Activated B cell treated with CpG ODN at 0.5 μM for 24 hours (primary cell): ENCODE measurements around the gene LDLRAD1. TPM values are rescaled to one million over a fixed set of nuclear protein-coding genes. Genes with fewer than 3 reads are reported as not detected.
"Not testable (repeated sequence)": the region's sequence is repeated elsewhere in the genome, so short reads cannot be mapped to it uniquely, and the experiment has no call there.

Experiments
- ATAC-seq: fragments of 200-7000 bp; cut with Tn5 transposase; one replicate; pipeline ENCODE4 v1.10.0; 2021; ENCODE audit warnings: low read depth, mild to moderate bottlenecking, moderate library complexity
- CTCF ChIA-PET: fragments of 350-600 bp; sonication (Branson Sonifier 250); formaldehyde crosslinking; loops from one replicate; lab custom pipeline; 2021; ENCODE audit warnings: antibody characterized with exemption; lab: Charles Lee
- POLR2A ChIA-PET: fragments of 350-600 bp; sonication (Branson Sonifier 250); formaldehyde crosslinking; loops from one replicate; lab custom pipeline; 2021; ENCODE audit warnings: antibody characterized with exemption; lab: Charles Lee
- DNase-seq: peaks from one replicate; pipeline ENCODE4 v3.0.0; 2022
- H3K27ac Mint-ChIP-seq: one replicate; pipeline ENCODE4 v1.8.0; 2020; ENCODE audit warnings: mixed read lengths
- H3K27me3 Mint-ChIP-seq: one replicate; pipeline ENCODE4 v1.8.0; 2021; ENCODE audit warnings: mixed read lengths
- H3K36me3 Mint-ChIP-seq: one replicate; pipeline ENCODE4 v1.8.0; 2021; ENCODE audit warnings: low read depth, mixed read lengths
- H3K4me1 Mint-ChIP-seq: one replicate; pipeline ENCODE4 v1.8.0; 2021; ENCODE audit warnings: mixed read lengths
- H3K4me3 Mint-ChIP-seq: one replicate; pipeline ENCODE4 v1.8.0; 2020; ENCODE audit warnings: mild to moderate bottlenecking, mixed read lengths
- H3K9me3 Mint-ChIP-seq: one replicate; pipeline ENCODE4 v1.8.0; 2020; ENCODE audit warnings: mixed read lengths
- CTCF ChIP-seq: fragments of 200-600 bp; IDR thresholded peaks from one replicate; pipeline ENCODE4 v1.8.0; 2022; ENCODE audit warnings: antibody characterized with exemption, mild to moderate bottlenecking
- intact Hi-C: fragments of 100-400 bp; cut with micrococcal nuclease; formaldehyde crosslinking; loops from one replicate; pipeline ENCODE4 v1.15.1; 2024
- total RNA-seq: library from RNA; stranded (reverse); gene quantifications from 2 replicates; pipeline ENCODE4 v1.2.3, GENCODE V29; 2022

LDLRAD1 gene
- total RNA-seq, 1 donor from 2014 or later: not detected

- no peak overlapping the region for H3K4me3 Mint-ChIP-seq
- no peak for TF ChIP-seq CTCF
- H3K4me1 Mint-ChIP-seq: no peaks in the 10 kb centered on the region
- peaks cover 8% of the 10 kb centered on the region for H3K27me3 Mint-ChIP-seq
- H3K9me3 Mint-ChIP-seq: no peaks in the 10 kb centered on the region
- intact Hi-C loops: no loop called here
- ChIA-PET POLR2A (no interaction called here), CTCF (no interaction called here)
- DNase-seq: no peak
- no peak overlapping the region for H3K27ac Mint-ChIP-seq
- no peak for ATAC-seq
- no peaks in the 10 kb centered on the region for H3K36me3 Mint-ChIP-seq
Observed at GRCh38 chr1:54006508-54006907, 11.5 kb downstream of the LDLRAD1 start.

GRCh38 chr1:54004481-54005049 lies 13.4 kb downstream of the LDLRAD1 start:
- no peak overlapping the region for H3K27ac Mint-ChIP-seq
- no peak overlapping the region for H3K4me3 Mint-ChIP-seq
- ChIA-PET POLR2A (no interaction called here), CTCF (no interaction called here)
- H3K4me1 Mint-ChIP-seq: no peaks in the 10 kb centered on the region
- peaks cover 3% of the 10 kb centered on the region for H3K27me3 Mint-ChIP-seq
- TF ChIP-seq CTCF: no peak
- ATAC-seq (no peak), DNase-seq (no peak)
- intact Hi-C loops: no loop called here
- no peaks in the 10 kb centered on the region for H3K36me3 Mint-ChIP-seq
- no peaks in the 10 kb centered on the region for H3K9me3 Mint-ChIP-seq

GRCh38 chr1:54003750-54004480 lies 14.1 kb downstream of the LDLRAD1 start:
- ATAC-seq, DNase-seq, H3K36me3 Mint-ChIP-seq, POLR2A ChIA-PET, H3K27ac Mint-ChIP-seq, H3K9me3 Mint-ChIP-seq, H3K4me1 Mint-ChIP-seq, CTCF ChIA-PET, H3K27me3 Mint-ChIP-seq, intact Hi-C loops, H3K4me3 Mint-ChIP-seq: not testable (repeated sequence)

- no peak overlapping the region for H3K27ac Mint-ChIP-seq
- ChIA-PET POLR2A (no interaction called here), CTCF (no interaction called here)
- no peaks in the 10 kb centered on the region for H3K4me1 Mint-ChIP-seq
- no peaks in the 10 kb centered on the region for H3K36me3 Mint-ChIP-seq
- no peaks in the 10 kb centered on the region for H3K9me3 Mint-ChIP-seq
- DNase-seq: no peak
- no peak for TF ChIP-seq CTCF
- H3K27me3 Mint-ChIP-seq: peaks cover 2% of the 10 kb centered on the region
- intact Hi-C loops: no loop called here
- H3K4me3 Mint-ChIP-seq: no peak overlapping the region
- ATAC-seq: no peak
Observed at GRCh38 chr1:54003249-54003646, 14.7 kb downstream of the LDLRAD1 start.

- no peaks in the 10 kb centered on the region for H3K4me1 Mint-ChIP-seq
Observed at GRCh38 chr1:54002544-54003248, 15.3 kb downstream of the LDLRAD1 start.

More at GRCh38 chr1:54002544-54003248, 15.3 kb downstream of the LDLRAD1 start:
- intact Hi-C loops: no loop called here
- Mint-ChIP-seq H3K9me3 (no peaks in the 10 kb centered on the region), H3K27ac (no peak overlapping the region), H3K4me3 (no peak overlapping the region), H3K36me3 (no peaks in the 10 kb centered on the region), H3K27me3 (no peaks in the 10 kb centered on the region)
- ATAC-seq: no peak
- TF ChIP-seq CTCF: no peak
- DNase-seq: no peak
- POLR2A ChIA-PET: no interaction called here
- CTCF ChIA-PET: no interaction called here
